Measurements from ENCODE around the gene ARID3A. TPM values are rescaled to one million over a fixed set of nuclear protein-coding genes. Genes with fewer than 3 reads are reported as not detected.
"Not testable (repeated sequence)": the region's sequence is repeated elsewhere in the genome, so short reads cannot be mapped to it uniquely, and the experiment has no call there.

Gene ARID3A
- total RNA-seq, 1 experiment from 2014 or later, result 11.8 TPM

DNA sequence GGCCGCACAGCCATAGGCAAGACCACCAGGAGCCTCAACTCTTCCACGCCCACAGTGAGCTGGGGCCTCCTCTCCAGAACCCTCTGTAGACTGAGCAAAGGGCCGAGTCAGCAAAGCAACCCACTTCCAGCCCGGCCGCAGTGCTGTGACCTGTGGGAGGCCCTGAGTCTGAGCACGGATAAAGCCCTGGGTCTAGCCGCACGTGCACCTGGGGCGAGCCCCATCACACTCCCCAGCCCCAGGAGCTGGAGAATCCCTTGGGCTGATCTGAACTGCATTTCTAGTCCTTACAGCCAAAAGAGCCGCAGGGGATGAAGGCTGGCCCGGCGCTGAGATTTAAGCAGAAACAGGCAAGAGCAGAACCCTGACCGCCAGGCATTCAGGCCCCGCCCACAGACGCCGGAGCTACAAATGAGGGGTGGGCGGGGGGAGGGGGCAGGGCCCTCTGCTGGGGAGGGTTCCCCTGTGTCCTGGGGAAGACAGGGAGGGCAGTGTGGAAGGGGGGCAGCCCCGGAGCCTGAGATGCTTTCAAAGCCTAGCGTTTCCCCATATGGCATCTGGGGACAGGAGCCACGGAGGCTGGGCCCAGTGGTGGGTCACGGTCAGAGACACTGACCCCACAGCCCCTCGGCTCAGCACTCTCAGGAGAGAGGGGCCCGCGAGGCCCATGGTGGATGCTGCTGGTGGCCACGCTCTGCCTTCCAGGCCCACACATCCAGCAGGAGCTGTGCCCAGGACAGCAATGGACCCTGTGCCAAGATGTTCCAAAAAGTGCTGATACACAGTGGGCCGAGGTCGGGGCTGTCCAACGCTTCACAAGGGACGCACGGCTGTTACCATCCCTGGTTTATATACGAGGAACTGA is 90.2 kb downstream of the ARID3A start:
- no peak for DNase-seq (ENCODE audit: low spot score)

DNA sequence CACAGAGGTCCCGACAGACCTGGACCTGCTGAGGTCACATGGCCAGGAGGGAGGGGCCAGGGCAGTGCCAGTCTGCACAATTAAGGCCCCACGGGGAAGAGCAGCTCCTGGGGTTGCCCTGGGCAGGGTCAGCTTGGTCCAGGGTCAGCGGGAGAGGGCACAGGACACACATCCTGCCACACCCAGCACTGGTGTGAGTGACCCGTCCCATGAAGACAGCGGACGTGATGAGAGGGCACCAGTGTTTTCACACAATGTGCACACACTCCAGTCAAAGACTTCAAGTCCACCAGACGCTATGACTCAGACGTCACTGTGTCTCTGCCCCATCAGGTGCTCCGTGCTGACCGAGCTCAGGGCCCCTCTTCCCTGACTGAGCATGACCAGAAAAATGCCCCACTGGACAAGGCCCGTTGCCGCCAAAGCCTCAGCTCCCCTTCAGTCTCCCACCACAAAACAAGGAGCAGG is 90.8 kb downstream of the ARID3A start:
- DNase-seq (ENCODE audit: low spot score), result peak; percentile 52

DNA sequence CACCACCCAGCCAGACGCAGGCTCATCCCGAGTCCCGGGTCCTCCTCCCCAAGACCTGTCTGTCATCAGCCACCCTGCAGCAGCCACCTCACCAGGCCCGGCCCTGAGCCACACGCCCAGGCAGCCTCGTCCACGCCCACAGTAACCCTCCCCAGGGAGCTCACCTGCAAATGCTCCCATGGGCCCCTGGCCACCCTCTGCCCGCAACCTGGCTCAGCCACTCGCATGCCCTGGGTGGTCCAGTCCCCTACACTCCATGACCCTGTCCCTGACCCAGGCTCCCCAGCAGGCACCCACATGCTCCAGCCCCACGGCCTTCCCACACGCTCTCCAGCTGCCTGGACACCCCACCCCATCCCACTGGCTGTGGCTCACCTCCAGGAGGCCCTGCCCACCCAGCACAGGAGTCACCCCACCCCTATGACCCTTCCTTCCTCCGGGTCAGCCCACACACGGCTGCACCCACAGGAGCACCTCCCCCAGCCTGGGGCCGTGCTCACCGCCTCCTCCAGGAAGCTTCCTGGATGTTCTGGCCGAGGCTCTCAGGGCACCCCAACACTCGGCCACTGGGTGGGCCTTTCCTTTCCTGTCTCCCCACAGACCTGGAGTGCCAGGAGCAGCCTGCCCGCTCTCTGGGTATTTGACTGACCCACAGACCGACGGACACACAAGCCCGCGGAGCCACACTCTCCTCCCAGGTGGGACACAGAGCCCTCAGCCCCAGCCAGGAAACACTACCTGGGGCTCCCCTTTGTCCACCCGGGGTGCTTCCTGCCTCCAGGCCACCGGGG is 91.5 kb downstream of the ARID3A start:
- peak; percentile 59 for DNase-seq (ENCODE audit: low spot score)

DNA sequence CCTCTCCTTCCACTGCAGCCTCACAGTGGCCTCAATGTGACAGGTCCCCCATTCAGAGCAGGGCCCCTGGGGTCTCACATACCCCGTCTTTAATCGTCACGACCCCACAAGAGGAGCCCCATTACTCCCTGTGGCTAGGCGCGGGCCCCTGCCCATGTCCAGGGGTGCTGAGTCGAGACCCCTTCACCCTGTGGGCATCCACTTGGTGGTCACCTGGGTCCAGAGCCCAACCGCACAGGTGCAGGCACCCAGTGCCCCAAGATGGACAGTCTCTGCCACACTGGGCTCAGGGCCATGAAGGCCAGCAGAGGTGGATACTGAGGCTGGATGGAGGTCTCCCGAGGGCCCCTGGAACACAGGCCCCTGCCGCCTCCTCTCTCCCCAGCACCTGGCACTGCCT is 92.1 kb downstream of the ARID3A start:
- DNase-seq (ENCODE audit: low spot score), result no peak

DNA sequence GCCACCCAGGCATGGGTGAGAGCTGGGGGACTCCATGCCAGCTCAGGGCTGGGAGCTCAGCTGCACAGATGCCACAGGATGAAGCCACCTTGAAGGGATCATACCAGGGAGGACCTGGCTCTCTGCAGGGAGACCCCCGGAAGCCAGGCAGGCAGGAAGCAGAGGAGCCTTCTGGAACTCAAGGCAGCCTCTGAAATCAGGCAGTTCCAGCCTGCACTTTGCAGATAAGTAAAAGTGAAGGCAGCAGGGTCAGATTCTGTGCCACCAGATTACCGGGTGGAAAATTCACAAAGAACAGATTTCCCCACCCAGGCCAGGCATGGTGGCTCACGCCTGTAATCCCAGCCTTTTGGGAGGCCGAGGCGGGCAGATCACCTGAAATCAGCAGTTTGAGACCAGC is 92.6 kb downstream of the ARID3A start:
- DNase-seq (ENCODE audit: low spot score), result no peak

DNA sequence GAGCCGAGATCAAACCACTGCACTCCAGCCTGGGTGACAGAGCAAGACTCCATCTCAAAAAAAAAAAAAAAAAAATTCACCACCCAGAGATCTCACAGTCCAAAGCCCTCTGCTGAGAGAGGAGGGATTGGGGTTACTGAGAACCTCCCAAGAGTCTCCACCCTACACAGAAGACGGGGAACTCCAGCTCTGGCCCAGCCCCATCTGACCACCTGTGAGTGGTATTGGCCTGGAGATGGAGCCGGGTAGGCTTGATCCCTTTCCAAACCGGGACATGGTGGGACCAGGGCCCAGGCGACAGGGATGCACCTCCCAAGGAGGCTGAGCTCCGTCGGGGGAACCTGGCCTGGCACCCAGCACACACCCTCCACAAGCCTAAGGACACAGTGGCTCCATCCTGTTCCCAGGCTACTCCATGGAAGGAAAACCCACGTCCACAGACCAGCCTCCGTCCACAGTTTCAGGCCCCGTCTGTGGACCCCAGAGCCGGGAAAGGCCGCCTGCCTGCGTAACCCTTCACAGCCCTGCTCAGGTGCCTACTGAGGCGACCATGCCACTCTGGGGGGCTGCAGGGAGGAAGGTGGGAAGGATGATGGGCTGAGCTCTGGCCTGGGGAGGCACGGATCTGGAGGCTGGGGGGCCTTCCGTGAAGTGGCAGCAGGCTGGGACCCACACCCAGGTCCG is 93.2 kb downstream of the ARID3A start:
- DNase-seq (ENCODE audit: low spot score), result no peak

DNA sequence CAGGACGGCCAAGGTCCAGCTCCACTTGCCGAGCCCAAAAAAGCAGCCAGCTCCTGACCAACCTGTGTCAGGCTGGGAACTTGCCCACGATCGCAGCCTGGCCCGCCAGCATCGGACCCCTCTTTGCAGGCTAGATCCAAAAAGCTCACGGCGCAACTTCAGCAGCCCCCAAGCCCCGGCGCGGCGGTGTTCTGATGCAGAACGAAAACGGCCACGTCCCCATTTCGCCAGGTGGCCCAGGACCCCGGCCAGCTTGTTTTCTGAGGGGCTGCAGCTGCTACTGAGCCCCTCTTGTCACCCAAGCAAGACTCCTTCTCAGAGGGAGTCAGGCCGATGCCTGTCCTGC is 93.8 kb downstream of the ARID3A start:
- DNase-seq (ENCODE audit: low spot score), result no peak

DNA sequence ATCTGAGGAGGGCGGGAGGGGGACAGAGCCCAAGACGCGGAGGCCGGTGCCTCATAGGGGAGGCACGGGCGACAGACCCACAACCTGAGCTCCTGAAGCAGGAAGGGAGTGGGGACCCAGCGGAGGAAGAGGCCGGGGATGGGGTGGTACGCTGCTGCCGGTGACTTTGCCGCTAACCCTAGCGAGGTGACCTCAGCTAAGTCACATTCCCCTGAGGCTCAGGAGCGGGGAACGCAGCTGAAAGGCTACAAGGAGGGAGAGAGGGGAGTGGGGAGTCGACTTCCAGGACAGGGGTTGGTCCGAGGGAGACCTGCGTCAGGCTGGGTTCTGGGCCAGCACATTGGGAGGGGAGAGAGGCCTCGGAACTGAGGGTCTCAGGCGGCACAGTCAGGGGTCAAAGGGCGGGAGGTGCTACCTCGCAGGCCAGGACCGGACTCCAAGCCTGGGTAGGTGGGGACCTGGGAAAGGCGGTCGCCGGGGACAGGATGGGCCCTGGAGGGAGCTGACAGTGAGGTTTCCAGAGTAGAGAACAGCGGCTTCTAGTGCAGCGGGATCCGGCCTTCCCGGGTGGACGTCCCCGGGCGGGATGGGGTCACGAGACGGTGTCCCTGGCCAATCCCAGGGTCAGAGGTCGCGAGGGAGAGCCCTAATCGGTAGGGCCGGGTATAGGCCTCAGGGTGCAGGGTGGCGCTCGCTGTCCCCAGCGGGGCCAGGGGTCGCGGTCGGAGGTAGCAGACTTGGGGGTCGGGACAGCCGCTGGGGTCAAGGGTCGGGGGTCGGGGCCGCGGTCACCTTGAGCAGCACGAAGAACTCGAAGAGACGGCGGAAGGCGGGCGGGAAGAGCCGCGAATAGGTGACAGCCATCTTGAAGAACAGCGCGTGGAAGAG is 94.4 kb downstream of the ARID3A start:
- no peak for DNase-seq (ENCODE audit: low spot score)

DNA sequence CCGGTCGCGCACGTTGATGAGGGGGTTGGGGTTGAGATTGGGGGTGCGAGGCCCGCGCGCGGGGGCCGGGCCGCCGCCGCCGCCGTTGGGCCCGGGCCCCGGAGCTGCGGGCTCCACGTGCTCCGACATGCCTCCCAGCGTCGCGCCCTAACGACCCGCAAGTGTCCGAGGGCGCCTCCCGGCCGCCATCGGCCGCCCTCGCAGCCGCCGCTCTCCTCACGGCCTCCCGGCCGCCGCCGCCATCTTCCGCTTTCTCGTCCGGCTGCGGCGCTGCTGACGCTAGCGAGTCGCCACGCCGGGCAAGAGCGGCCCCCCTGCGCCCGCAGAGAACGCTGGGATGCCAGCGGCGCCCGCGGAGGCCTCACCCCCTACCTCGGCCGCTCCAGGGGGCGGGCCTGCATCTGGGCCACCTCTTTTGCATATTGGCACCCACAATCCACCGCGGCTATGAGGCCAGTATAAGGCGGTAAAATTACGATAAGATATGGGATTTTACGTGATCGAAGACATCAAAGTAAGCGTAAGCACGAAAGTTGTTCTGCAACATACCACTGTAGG is 95.1 kb downstream of the ARID3A start, which contains the start of gene TMEM259:
TSS of gene TMEM259 (minus strand) at position 256 of the 558 bp plus-strand sequence. CDS start at position 129, 127 bp downstream.
- peak; percentile 96 for DNase-seq (ENCODE audit: low spot score)

DNA sequence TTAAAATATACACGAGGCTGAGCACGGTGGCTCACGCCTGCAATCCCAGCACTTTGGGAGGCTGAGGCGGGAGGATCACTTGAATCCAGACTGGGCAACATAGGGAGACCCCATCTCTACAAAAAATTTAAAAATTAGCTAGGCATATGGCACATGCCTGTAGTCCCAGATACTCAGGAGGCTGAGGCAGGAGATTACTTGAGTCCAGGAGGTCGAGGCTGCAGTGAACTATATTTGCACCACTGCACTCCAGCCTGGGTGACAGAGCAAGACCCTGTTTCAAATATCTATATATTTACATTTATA is 98.0 kb downstream of the ARID3A start:
- not testable (repeated sequence) for DNase-seq (ENCODE audit: low spot score)

DNA sequence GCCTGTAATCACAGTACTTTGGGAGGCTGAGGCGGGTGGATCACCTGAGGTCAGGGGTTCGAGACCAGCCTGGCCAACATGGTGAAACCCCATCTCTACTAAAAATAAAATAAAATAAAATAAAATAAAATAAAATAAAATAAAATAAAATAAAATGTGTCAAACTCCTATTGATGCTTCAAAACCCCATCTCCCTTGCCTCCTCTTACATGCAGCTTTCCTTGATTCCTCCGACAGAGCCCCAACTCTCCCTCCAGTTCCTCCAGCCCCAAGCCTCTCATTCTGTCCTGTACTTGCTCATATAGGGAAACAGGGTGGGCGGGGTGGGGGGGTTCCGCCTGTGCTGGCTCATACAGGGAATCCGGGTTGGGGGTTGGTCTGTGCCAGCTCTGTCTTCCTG is 99.2 kb downstream of the ARID3A start:
- DNase-seq (ENCODE audit: low spot score), result not testable (repeated sequence)

Small RNAs within 50 kb of the gene (small RNA-seq; reads per million reads assigned to genes)
- gene RNU6-2, result 0.57 reads per million
- 0.22 reads per million for gene RNU6-9

Other genes starting within 250 kb of the ARID3A start
- gene FSTL3, start 249.6 kb upstream of the ARID3A start, total RNA-seq (2014; rRNA removed; shearing (Covaris generic)), result 6.2 and 8.9 TPM in 2 replicates
- not detected in 2 replicates for gene PRSS57, start 230.6 kb upstream of the ARID3A start, total RNA-seq (2014; rRNA removed; shearing (Covaris generic))
- gene PALM, start 217.1 kb upstream of the ARID3A start, total RNA-seq (2014; rRNA removed; shearing (Covaris generic)), result 0.13 TPM in 1 of 2 replicates, not detected in the other
- 206 and 211 TPM in 2 replicates for gene MISP, start 174.9 kb upstream of the ARID3A start, total RNA-seq (2014; rRNA removed; shearing (Covaris generic))
- gene PTBP1, start 128.6 kb upstream of the ARID3A start, total RNA-seq (2014; rRNA removed; shearing (Covaris generic)), result 464 and 599 TPM in 2 replicates
- not detected in 2 replicates for gene PLPPR3, start 104.1 kb upstream of the ARID3A start, total RNA-seq (2014; rRNA removed; shearing (Covaris generic))
- gene AZU1, start 98.2 kb upstream of the ARID3A start, total RNA-seq (2014; rRNA removed; shearing (Covaris generic)), result not detected in 2 replicates
- gene PRTN3, start 85.0 kb upstream of the ARID3A start, total RNA-seq (2014; rRNA removed; shearing (Covaris generic)), result not detected in 2 replicates
- gene ELANE, start 73.7 kb upstream of the ARID3A start, total RNA-seq (2014; rRNA removed; shearing (Covaris generic)), result not detected in 2 replicates
- gene CFD, start 66.4 kb upstream of the ARID3A start, total RNA-seq (2014; rRNA removed; shearing (Covaris generic)), result 1.1 and 1.4 TPM in 2 replicates
- gene MED16, start 32.8 kb upstream of the ARID3A start, total RNA-seq (2014; rRNA removed; shearing (Covaris generic)), result 31.8 and 32.4 TPM in 2 replicates
- gene RNU6-9, start 32.6 kb upstream of the ARID3A start, total RNA-seq (2014; rRNA removed; shearing (Covaris generic)), result not detected in 2 replicates
- 37.7 and 51.4 TPM in 2 replicates for gene R3HDM4, start 12.8 kb upstream of the ARID3A start, total RNA-seq (2014; rRNA removed; shearing (Covaris generic))
- gene KISS1R, start 8.7 kb upstream of the ARID3A start, total RNA-seq (2014; rRNA removed; shearing (Covaris generic)), result not detected in 2 replicates
- gene WDR18, start 58.3 kb downstream of the ARID3A start, total RNA-seq (2014; rRNA removed; shearing (Covaris generic)), result 172 and 186 TPM in 2 replicates
- gene GRIN3B, start 74.4 kb downstream of the ARID3A start, total RNA-seq (2014; rRNA removed; shearing (Covaris generic)), result not detected in 2 replicates
- gene TMEM259, start 95.1 kb downstream of the ARID3A start, total RNA-seq (2014; rRNA removed; shearing (Covaris generic)), result 236 and 253 TPM in 2 replicates
- not detected in 2 replicates for gene RNU6-2, start 95.5 kb downstream of the ARID3A start, total RNA-seq (2014; rRNA removed; shearing (Covaris generic))
- gene CNN2, start 100.6 kb downstream of the ARID3A start, total RNA-seq (2014; rRNA removed; shearing (Covaris generic)), result 265 and 298 TPM in 2 replicates
- 56.9 and 76.3 TPM in 2 replicates for gene ABCA7, start 114.1 kb downstream of the ARID3A start, total RNA-seq (2014; rRNA removed; shearing (Covaris generic))
- gene ARHGAP45, start 141.1 kb downstream of the ARID3A start, total RNA-seq (2014; rRNA removed; shearing (Covaris generic)), result 93.3 and 102 TPM in 2 replicates
- gene POLR2E, start 169.3 kb downstream of the ARID3A start, total RNA-seq (2014; rRNA removed; shearing (Covaris generic)), result 394 and 395 TPM in 2 replicates
- gene GPX4, start 178.0 kb downstream of the ARID3A start, total RNA-seq (2014; rRNA removed; shearing (Covaris generic)), result 1,102 and 1,117 TPM in 2 replicates
- 49.6 and 50.5 TPM in 2 replicates for gene SBNO2, start 248.2 kb downstream of the ARID3A start, total RNA-seq (2014; rRNA removed; shearing (Covaris generic))